OCI-LY3 (cell line): Measurements from ENCODE around the gene SORL1.

ENCODE experiments used
- H2AFZ ChIP-seq: fragments of 200-600, 300-600 bp; shearing (Covaris generic); 2 replicates; pipeline ENCODE4 v1.6.0; 2014; ENCODE audit warnings: antibody characterized with exemption, low read depth, low read length
- H3K27ac ChIP-seq: fragments of 200-600, 300-600 bp; sonication (generic); 2 replicates; pipeline ENCODE4 v1.5.1; 2014; ENCODE audit warnings: mild to moderate bottlenecking, low read length, moderate library complexity, mixed read lengths
- H3K27me3 ChIP-seq: fragments of 200-600, 300-600 bp; sonication (generic); 2 replicates; pipeline ENCODE4 v1.6.1; 2014; ENCODE audit warnings: low read depth, low read length, mixed read lengths
- H3K36me3 ChIP-seq: fragments of 200-600, 300-600 bp; sonication (generic); replicated peaks from 2 replicates; pipeline ENCODE3; 2014; ENCODE audit warnings: low read depth, low read length, mixed read lengths
- H3K4me1 ChIP-seq: fragments of 300-600, 200-600 bp; sonication (generic); 2 replicates; pipeline ENCODE4 v1.6.1; 2014; ENCODE audit warnings: low read length, mixed read lengths
- H3K4me2 ChIP-seq: fragments of 200-600, 300-600 bp; sonication (generic); 2 replicates; pipeline ENCODE4 v1.6.1; 2014; ENCODE audit warnings: low read length, mixed read lengths
- H3K4me3 ChIP-seq: fragments of 300-600, 200-600 bp; sonication (generic); 2 replicates; pipeline ENCODE4 v1.5.1; 2014; ENCODE audit warnings: antibody characterized with exemption, mild to moderate bottlenecking, low read length, moderate library complexity
- H3K79me2 ChIP-seq: fragments of 300-600, 200-600 bp; shearing (Covaris generic); 2 replicates; pipeline ENCODE4 v1.6.1; 2014; ENCODE audit warnings: mild to moderate bottlenecking, low read length, mixed read lengths
- H3K9ac ChIP-seq: fragments of 300-600, 200-600 bp; shearing (Covaris generic); 2 replicates; pipeline ENCODE4 v1.6.0; 2014; ENCODE audit warnings: mild to moderate bottlenecking, low read length, moderate library complexity
- H3K9me3 ChIP-seq: fragments of 200-600, 300-600 bp; shearing (Covaris generic); 2 replicates; pipeline ENCODE4 v1.6.1; 2014; ENCODE audit warnings: low read length, mixed read lengths; ENCODE audit not compliant: insufficient read depth
- H4K20me1 ChIP-seq: fragments of 200-600, 300-600 bp; sonication (generic); 2 replicates; pipeline ENCODE4 v1.6.1; 2016; ENCODE audit warnings: low read length, mixed read lengths; ENCODE audit not compliant: insufficient read depth
- CTCF ChIP-seq: fragments of 200-600, 300-600 bp; sonication (generic); IDR thresholded peaks from 2 replicates; pipeline ENCODE4 v1.5.1; 2014; ENCODE audit warnings: antibody characterized with exemption, low read length, low read depth
- EZH2phosphoT487 ChIP-seq: fragments of 200-600 bp; shearing (Covaris generic); IDR thresholded peaks from 2 replicates; pipeline ENCODE4 v1.6.1; 2018; ENCODE audit warnings: antibody characterized with exemption, mixed run types, low read depth

The SORL1 gene

GRCh38 chr11:121664144-121664543 is 212.0 kb downstream of the SORL1 start:
- TF ChIP-seq CTCF: no peak
- no peak for TF ChIP-seq EZH2phosphoT487
- H3K36me3 ChIP-seq: no peaks in the 10 kb centered on the region
- H3K4me3 ChIP-seq: no peak overlapping the region
- no peak overlapping the region for H3K27ac ChIP-seq
- no peak overlapping the region for H3K4me2 ChIP-seq
- H2AFZ ChIP-seq: no peak overlapping the region
- no peaks in the 10 kb centered on the region for H3K9me3 ChIP-seq
- no peaks in the 10 kb centered on the region for H3K79me2 ChIP-seq
- no peaks in the 10 kb centered on the region for H4K20me1 ChIP-seq
- H3K4me1 ChIP-seq: no peaks in the 10 kb centered on the region
- no peaks in the 10 kb centered on the region for H3K27me3 ChIP-seq
- no peak overlapping the region for H3K9ac ChIP-seq

DNA sequence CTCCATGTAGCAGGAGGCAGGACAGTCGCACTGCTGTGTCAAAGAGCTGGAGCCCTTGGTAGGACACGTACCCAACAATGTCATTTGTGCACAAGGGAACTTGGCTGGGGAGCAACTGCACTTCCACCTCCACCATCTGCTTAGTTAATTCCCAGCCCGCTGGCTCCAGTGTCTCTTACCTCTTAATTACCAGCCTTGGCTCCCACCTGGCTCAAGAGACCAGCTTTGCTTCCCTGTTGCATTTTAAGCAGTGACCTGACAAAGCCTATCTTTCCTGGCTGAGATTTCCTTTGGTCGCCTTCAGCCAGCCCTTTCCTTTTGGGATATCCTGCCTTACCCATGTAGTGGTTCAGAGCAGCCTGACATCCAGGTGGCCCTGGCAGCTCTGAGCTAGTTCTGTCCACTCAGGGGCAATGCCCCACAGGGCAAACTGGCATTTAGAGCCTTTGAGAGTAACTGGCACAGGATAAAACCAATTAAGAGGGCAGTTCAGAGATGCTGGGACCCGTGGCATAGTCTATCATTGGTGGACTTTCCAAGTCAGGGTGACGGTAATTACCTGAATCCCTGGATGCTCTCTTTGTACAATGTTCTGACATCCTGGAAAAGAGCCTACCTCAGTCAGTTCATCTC is 213.2 kb downstream of the SORL1 start:
- Histone ChIP-seq H2AFZ (no peak overlapping the region), H3K27me3 (no peaks in the 10 kb centered on the region), H3K9me3 (no peaks in the 10 kb centered on the region), H4K20me1 (no peaks in the 10 kb centered on the region), H3K79me2 (no peaks in the 10 kb centered on the region), H3K4me2 (no peak overlapping the region), H3K36me3 (no peaks in the 10 kb centered on the region), H3K27ac (no peak overlapping the region), H3K4me1 (no peaks in the 10 kb centered on the region), H3K4me3 (no peak overlapping the region), H3K9ac (no peak overlapping the region)
- TF ChIP-seq CTCF (no peak), EZH2phosphoT487 (no peak)

DNA sequence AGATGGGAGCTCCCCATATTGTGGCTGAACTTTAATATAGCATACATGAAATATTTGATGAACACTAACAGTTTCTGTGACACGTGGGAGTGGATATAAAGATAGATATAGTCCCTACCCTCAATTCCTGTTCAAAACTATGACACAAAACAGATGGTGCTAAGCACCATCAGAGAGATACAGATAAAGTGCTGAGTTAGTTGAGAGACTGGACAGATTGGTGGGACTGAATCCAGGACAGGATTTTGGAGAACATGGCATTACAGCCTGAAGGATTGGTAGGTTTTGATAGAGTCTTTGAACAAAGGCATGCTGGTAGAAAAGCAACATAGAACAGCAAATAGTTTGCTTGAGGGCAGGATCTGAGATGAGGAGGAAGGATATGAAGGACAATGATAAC is 215.7 kb downstream of the SORL1 start:
- Histone ChIP-seq H3K4me1 (no peaks in the 10 kb centered on the region), H3K9me3 (no peaks in the 10 kb centered on the region), H2AFZ (no peak overlapping the region), H3K4me2 (no peak overlapping the region), H3K27ac (no peak overlapping the region), H4K20me1 (no peaks in the 10 kb centered on the region), H3K27me3 (no peaks in the 10 kb centered on the region; the same call in 1 of the 2 replicates), H3K9ac (no peak overlapping the region), H3K79me2 (no peaks in the 10 kb centered on the region), H3K4me3 (no peak overlapping the region), H3K36me3 (no peaks in the 10 kb centered on the region)
- TF ChIP-seq CTCF: no peak
- TF ChIP-seq EZH2phosphoT487: no peak

- TF ChIP-seq EZH2phosphoT487 (no peak), CTCF (no peak)
- Histone ChIP-seq H3K79me2 (no peaks in the 10 kb centered on the region), H3K27me3 (no peaks in the 10 kb centered on the region; the same call in 1 of the 2 replicates), H4K20me1 (no peaks in the 10 kb centered on the region), H3K36me3 (no peaks in the 10 kb centered on the region), H3K4me2 (no peak overlapping the region), H3K9ac (no peak overlapping the region), H3K27ac (no peak overlapping the region), H3K4me3 (no peak overlapping the region), H3K9me3 (no peaks in the 10 kb centered on the region), H3K4me1 (no peaks in the 10 kb centered on the region), H2AFZ (no peak overlapping the region)
Measured at GRCh38 chr11:121669422-121669821, 217.3 kb downstream of the SORL1 start.
